NCI-H446 (cell line): ENCODE data around the gene THY1.
"Not testable (repeated sequence)": the region's sequence is repeated elsewhere in the genome, so short reads cannot be mapped to it uniquely, and the experiment has no call there.

ENCODE experiments used
- DNase-seq, 2 experiments: peaks; one replicate each; lab custom pipeline; 2025; lab: John Stamatoyannopoulos, UW

Gene THY1

DNA sequence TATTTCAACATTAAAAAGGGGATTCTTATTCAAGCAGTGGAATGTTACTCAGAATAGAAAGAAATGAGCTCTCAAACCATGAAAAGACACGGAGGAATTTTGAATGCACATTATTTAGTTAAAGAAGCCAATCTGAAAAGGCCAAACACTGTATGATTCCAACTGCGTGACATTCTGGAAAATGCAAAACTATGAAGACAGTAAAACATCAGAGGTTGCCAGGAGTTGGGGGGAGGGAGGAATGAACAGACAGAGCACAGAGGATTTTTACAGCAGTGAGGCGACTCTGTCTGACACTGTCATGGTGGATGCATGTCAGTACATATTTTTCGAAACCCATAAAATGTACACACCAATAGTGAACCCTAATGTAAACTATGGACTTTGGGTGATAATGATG, 22.9 kb upstream of the THY1 start:
- no peak for DNase-seq

GRCh38 chr11:119445379-119445778, 22.4 kb upstream of the THY1 start:
- no peak for DNase-seq

GRCh38 chr11:119441898-119442243, 18.9 kb upstream of the THY1 start:
- no peak for DNase-seq

DNA sequence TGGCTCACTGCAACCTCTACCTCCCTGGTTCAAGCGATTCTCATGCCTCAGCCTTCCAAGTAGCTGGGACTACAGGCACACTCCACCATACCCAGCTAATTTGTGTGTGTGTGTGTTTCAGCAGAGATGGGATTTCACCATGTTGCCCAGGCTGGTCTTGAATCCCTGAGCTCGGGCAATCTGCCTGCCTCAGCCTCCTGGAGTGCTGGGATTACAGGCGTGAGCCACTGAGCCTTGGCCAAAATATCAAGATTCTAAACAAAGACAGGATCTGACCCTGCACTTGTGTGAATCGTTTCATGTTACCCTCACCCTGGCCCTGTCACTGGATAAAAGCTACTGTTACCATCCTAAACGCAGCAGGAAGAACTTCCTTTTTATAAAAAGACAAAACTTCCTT, 15.6 kb upstream of the THY1 start:
- DNase-seq = no peak

GRCh38 chr11:119437521-119437920, 14.5 kb upstream of the THY1 start:
- not testable (repeated sequence) for DNase-seq

GRCh38 chr11:119436711-119437110, 13.7 kb upstream of the THY1 start:
- DNase-seq = no peak

GRCh38 chr11:119436093-119436492, 13.1 kb upstream of the THY1 start:
- no peak for DNase-seq

DNA sequence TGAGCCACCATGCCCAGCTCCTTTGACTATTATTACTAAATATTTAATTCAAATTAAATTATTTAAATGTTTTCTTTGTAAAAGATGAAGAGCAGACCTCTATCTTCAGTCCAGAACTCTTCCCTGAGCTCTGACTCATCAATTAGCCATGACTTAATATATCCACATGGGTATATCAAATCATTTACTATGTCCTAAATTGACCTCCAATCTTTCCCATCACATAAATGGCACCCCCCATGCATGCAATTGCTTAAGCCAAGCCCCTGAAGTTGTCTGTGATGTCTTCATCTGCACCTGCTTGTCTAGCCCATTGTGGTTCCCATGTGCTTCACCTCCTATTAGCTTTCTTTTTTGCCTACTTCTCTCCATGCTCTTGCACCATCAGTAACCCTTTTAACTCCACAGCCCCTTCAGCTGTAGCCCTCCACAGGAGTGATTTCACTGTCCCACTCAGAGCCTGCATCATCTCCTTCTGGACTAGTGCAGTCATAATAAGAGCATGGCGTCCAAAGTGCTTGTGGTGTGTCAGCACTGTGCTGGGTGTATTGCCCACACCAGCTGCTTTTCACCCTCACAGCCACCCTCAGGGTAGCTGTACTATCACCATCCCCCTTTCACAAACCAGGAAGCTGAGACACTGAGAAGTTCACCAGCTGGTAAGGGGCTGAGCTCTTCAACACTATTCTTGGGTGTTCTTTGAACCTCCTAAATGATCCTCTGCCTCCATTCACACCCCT, 11.8 kb upstream of the THY1 start:
- no peak for DNase-seq

DNA sequence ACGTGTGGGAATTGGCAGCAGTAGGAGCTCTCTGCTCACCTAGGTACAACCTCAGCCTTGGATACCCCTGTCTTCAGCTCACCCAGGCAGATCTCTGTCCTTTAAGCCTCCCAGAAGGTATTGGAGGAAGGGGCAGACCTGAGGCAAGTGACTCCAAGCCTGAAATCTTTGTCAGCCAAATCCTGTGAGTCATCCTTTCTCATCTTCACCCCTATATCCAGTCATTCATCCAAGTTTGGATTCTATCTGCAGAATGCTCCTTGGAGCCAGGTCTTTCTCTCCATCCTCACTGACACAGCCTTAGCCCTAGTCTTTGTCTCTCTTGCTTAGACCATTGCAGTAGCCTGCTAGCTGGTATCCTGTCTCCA, 10.4 kb upstream of the THY1 start:
- DNase-seq = peak in 1 of 2 experiments; percentile 47

DNA sequence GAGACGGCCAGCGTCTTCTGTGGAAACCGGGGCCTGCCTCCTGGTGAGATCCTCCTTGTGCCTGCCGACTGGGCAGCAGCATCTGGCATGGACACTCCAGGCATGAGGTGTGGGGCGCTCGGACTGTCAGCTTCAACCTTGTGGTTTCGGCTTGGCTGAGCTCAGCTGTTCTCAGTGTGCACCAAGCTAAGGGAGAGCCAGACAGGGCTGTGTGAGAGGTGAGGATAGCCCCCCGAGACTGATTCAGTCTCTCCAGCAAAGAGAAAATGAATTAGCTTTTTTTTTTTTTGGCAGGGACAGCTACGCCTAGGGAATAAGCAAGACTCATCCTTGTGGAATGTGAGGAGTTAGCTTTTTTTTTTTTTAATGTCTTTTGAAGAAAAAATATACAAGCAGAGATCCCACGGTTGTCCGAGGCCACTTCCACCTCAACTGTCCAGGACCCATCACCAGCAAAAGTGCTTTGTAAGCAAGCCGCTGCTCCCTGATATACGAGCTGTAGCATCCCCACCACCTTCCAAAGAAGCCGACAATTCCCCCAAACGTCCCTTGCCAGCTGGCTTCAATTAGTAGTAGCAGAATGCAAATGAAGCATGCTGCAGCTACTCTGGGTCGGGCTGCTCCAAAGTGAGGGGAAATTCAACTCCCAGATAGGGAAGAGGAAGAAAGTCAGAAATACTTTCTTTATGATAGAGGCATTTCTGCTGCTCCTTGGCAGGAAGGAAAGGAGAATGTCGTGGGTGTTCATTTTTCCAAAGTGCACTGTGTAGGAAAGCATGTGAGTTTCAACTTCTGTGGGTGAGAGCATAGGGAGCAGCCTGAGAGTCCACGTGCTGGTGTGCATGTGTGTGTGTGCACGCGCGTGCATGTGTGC, 9.7 kb upstream of the THY1 start:
- DNase-seq = peak; percentile 60 to 76

- DNase-seq = no peak
These were observed 8.6 kb upstream of the THY1 start for GRCh38 chr11:119431523-119431922.

DNA sequence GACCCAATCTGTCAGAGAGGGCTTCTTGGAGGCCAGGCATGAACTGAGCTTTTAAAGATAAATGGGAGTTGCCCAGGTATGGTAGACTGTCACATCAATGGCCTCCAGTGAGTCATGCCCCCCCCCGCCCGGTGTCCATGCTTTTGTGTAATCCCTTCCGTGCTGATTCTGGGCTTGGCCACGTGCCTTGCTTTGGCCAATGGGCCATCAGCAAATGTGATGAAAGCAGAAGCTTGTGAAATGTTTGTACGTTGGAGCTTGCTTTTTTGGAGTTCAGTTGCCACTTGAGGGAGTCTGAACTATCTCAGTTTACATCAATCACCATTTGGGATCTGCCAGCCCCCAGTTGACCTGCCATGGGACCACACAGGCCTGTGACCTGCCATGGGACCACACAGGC, 4.3 kb upstream of the THY1 start:
- no peak for DNase-seq

DNA sequence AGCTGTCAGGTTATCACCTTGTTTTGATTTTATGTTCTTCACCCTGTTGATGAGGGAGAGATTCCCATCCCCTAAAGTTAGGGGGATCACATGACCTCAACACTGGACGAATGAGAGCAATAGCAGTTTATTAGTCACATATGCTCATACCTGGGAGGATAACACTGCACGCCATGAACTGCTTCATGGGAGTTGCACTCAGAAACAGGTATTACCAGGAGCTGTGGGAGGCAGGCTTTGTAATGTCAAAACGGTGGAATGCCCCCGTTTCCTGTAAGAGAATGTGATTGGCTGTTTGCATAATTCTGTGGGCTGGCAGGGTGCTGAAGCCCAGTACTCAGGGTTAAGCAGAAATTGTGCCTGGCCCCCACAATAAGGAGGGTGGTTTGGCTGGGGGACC, 3.2 kb upstream of the THY1 start:
- no peak for DNase-seq

DNA sequence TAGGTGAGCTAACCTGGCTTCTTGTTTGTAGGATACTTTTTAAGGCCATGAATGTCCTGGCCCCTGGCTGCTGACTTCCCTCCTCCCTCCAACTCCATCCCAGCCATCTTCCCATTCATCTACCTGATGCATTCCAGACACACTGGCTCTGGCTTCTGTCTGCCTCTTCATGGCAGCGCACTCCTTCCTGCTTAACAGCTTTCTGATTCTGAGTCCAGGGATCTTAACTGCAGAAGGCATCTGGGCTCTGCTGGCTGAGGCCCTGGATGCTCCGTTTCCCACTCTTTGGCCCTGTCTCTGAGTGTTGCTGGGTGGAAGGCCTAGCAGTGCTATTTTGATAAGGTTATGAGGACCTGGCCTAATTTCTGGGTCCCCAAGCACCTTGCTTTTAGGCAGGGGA, 1.8 kb upstream of the THY1 start:
- no peak for DNase-seq

- DNase-seq = no peak
These were observed 1.3 kb upstream of the THY1 start for GRCh38 chr11:119424276-119424675.

- no peak for DNase-seq
These were observed 710 bp upstream of the THY1 start for GRCh38 chr11:119423509-119424254.

- peak in 1 of 2 experiments; percentile 30 for DNase-seq
These were observed 797 bp downstream of the THY1 start for GRCh38 chr11:119421941-119422808.

DNA sequence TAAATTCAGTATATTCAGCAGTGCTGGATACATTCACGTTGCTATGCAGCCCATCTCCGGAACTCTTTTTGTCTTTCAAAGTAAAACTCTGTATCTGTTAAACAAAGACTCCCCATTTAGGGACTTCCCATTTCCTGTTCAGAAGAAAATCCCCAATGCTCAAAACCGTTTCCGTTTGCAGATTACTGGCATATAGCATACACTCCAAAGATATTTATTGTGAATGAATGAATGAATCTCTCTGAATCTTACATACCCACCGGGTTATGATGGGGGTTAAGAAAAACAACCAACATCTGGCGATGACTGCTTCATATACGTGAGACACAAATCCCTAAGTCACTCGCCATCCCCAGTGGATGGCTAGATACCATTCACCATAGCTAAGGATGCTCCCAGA, 1.6 kb downstream of the THY1 start:
- no peak for DNase-seq

GRCh38 chr11:119420631-119421030, 2.3 kb downstream of the THY1 start:
- DNase-seq = no peak

GRCh38 chr11:119419834-119420492, 3.0 kb downstream of the THY1 start:
- no peak for DNase-seq

DNA sequence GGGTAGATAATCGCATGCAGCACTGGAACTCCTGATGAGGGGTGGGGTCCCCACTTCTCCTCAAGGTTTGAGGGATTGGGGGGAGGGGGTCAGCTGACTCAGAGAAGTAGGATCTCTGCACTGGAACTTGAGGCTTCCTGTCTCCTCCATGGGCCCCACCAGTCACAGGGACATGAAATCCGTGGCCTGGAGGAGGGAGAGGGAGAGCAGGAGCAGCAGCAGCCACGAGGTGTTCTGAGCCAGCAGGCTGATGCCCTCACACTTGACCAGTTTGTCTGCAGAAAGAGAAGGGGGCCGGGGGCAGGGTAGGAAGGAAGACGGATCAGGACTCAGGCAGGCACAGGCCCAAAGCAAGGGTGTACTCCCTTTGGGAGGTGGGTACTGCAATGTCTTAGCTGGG, 3.7 kb downstream of the THY1 start:
- no peak for DNase-seq
